ENCODE data around the gene FUT8.

Gene FUT8

DNA sequence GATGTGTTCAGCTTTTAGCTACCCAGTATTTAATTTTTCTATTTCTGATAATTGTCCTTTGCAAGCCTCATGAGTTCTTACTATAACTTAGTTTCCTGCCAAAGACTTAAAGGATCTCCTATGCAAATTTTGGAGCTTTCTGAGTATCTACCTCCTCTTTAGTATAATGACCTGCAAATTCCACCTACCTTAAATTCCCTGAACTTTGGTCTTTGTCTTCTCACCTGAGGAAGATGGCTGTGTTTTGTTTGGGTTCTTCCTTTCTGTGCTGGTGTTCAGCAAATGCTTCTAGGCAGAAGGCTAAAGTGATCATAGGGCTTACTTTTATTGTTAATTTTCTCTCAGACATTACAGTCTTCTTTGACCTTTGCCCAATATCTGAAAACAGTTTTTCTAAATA is 142.8 kb downstream of the FUT8 start:
- Histone ChIP-seq H3K9me3 (ENCODE audit: control insufficient read depth, insufficient read depth, low read depth, low read length) (no peaks in the 10 kb centered on the region), H3K27ac (ENCODE audit: low read depth, low read length) (no peak overlapping the region), H3K27me3 (ENCODE audit: control insufficient read depth, insufficient read depth, low read length) (no peaks in the 10 kb centered on the region), H3K4me3 (ENCODE audit: low read depth, low read length) (no peak overlapping the region), H3K36me3 (ENCODE audit: control insufficient read depth, insufficient read depth, low read length) (no peaks in the 10 kb centered on the region), H3K9ac (ENCODE audit: low read length) (no peak overlapping the region), H3K4me1 (ENCODE audit: control insufficient read depth, insufficient read depth, low read length) (peaks cover 16% of the 10 kb centered on the region; the same call in 1 of the 2 replicates)

DNA sequence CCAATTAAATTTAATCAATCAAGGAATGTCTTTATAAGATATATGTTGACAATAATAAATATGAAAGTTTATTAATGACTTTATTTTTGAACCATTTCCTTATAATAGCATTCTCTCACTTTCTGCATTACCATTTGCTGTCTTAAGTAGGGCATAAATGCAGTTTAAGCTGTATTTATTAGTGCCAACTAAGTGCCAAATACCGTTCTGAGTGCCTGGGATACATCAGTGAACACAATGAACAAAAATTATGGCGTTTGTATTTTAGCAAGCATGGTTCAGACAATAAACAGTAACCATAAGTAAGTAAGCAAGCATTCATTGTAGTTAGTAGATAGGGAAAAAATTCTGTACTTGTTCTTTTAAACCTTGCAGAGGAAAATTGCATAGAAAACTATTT is 145.8 kb downstream of the FUT8 start:
- H3K4me1 ChIP-seq (ENCODE audit: control insufficient read depth, insufficient read depth, low read length): peaks cover 16% of the 10 kb centered on the region; the same call in 1 of the 2 replicates
- H3K9ac ChIP-seq (ENCODE audit: low read length): no peak overlapping the region
- H3K27ac ChIP-seq (ENCODE audit: low read depth, low read length): no peak overlapping the region
- H3K27me3 ChIP-seq (ENCODE audit: control insufficient read depth, insufficient read depth, low read length): no peaks in the 10 kb centered on the region
- H3K4me3 ChIP-seq (ENCODE audit: low read depth, low read length): no peak overlapping the region
- no peaks in the 10 kb centered on the region for H3K36me3 ChIP-seq (ENCODE audit: control insufficient read depth, insufficient read depth, low read length)
- no peaks in the 10 kb centered on the region for H3K9me3 ChIP-seq (ENCODE audit: control insufficient read depth, insufficient read depth, low read depth, low read length)

DNA sequence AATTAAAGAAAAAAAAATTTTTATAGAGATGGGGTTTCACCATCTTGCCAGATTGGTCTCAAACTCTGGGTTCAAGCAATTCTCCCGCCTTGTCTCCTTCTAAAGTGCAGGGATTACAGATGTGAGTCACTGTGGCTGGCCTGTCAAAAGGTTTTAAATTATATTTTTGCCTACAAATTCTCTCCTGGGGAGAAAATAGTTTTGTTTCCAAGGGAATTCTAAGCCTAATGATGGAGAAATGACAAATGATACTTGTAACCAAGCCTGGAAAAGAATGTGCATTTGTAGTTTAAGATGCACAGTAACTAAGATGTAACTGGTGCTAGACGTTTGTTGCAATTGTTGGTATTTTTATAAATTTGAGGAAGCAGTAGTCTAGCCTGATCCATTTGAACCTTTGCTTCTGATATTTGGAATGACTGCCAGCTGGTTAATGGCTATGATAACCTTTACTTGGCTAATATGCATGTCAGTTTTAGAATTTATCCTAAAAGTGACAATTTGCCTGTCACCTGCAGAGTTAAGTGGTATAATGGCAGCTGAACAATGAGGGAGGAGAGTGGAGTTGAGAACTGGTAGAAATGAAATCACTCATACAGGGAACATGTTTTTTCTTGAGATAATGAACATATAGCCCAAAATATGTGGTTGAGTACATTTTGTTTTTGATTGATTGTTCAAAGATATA is 148.0 kb downstream of the FUT8 start:
- Histone ChIP-seq H3K27ac (ENCODE audit: low read depth, low read length) (no peak overlapping the region), H3K36me3 (ENCODE audit: control insufficient read depth, insufficient read depth, low read length) (no peaks in the 10 kb centered on the region), H3K9ac (ENCODE audit: low read length) (no peak overlapping the region), H3K4me3 (ENCODE audit: low read depth, low read length) (no peak overlapping the region), H3K4me1 (ENCODE audit: control insufficient read depth, insufficient read depth, low read length) (peaks cover 10% of the 10 kb centered on the region; the same call in 1 of the 2 replicates), H3K9me3 (ENCODE audit: control insufficient read depth, insufficient read depth, low read depth, low read length) (no peaks in the 10 kb centered on the region), H3K27me3 (ENCODE audit: control insufficient read depth, insufficient read depth, low read length) (no peaks in the 10 kb centered on the region)

DNA sequence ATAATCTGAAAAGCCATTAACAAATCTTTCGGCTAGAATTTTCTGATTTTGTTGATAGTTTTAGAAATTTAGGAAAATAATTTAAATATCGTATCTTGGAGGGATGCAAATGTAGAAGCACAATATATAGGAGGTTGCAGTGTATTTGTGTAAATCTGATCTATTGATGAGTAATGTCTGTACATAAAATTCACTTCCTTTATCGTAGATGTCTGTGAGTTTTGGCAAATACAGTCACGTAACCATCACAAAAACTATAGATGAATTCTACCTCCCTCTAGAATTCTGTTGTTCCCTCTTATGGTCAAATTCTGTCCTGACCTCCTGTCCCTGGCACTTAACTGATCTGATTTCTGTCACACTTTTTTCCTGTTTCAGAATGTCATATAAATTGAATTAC is 151.8 kb downstream of the FUT8 start:
- Histone ChIP-seq H3K9me3 (ENCODE audit: control insufficient read depth, insufficient read depth, low read depth, low read length) (no peaks in the 10 kb centered on the region), H3K9ac (ENCODE audit: low read length) (no peak overlapping the region), H3K27me3 (ENCODE audit: control insufficient read depth, insufficient read depth, low read length) (no peaks in the 10 kb centered on the region), H3K4me1 (ENCODE audit: control insufficient read depth, insufficient read depth, low read length) (peaks cover under 1% of the 10 kb centered on the region; the same call in 1 of the 2 replicates), H3K4me3 (ENCODE audit: low read depth, low read length) (no peak overlapping the region), H3K27ac (ENCODE audit: low read depth, low read length) (no peak overlapping the region), H3K36me3 (ENCODE audit: control insufficient read depth, insufficient read depth, low read length) (no peaks in the 10 kb centered on the region)

DNA sequence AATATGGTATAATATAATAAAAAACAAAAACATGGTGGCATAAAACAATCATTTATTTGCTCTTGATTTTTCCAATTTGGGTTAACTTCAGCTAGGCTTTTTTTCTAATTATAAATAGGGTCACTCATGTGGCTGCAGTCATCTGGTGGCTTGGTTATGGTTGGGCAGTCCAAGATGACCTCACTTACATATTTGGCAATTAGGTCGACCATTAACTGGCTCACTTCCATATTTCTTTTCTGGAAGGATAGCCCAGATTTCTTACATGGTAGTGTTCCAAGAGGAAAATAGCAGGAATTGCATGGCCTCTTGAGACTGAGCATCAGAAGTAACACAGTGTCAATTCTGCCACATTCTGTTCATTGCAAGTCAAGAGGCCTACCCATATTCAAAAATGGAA is 153.4 kb downstream of the FUT8 start:
- Histone ChIP-seq H3K36me3 (ENCODE audit: control insufficient read depth, insufficient read depth, low read length) (no peaks in the 10 kb centered on the region), H3K27me3 (ENCODE audit: control insufficient read depth, insufficient read depth, low read length) (no peaks in the 10 kb centered on the region), H3K27ac (ENCODE audit: low read depth, low read length) (no peak overlapping the region), H3K9me3 (ENCODE audit: control insufficient read depth, insufficient read depth, low read depth, low read length) (no peaks in the 10 kb centered on the region), H3K9ac (ENCODE audit: low read length) (no peak overlapping the region), H3K4me1 (ENCODE audit: control insufficient read depth, insufficient read depth, low read length) (no peaks in the 10 kb centered on the region), H3K4me3 (ENCODE audit: low read depth, low read length) (no peak overlapping the region)

DNA sequence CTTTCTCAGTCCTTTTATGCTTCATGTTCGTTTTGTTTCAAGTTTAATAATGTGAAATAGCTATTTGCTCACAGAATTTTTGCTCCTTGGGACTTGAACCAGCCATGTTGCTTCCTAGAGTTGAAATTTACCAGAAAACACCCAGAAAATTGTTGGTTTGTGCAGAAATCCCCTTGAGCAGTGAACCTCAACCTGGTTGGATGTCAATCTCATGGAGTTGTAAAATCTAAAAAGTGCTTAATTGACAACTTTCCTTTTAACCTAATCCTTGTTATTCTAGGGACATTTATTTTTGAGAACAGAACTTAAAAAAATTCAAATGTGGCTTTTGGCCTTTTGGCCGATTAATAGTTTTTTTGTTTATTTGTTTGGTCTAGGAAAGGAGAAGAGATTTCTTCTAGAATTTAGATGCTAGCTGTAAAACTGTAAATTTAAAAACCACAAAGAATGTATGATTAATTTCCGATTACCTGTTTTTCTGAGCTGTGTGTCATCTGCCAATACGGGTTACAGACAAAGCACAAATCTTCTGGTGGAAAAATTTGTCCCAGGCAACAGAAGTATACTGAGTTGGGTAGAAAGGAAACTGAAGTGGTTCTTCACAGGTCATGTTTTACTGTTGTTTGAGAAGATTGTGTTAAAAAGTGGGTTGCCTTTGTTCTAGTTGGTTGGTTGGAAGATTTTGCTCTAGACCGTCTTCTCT is 154.4 kb downstream of the FUT8 start:
- no peak overlapping the region for H3K4me3 ChIP-seq (ENCODE audit: low read depth, low read length)
- H3K27me3 ChIP-seq (ENCODE audit: control insufficient read depth, insufficient read depth, low read length): no peaks in the 10 kb centered on the region
- H3K9me3 ChIP-seq (ENCODE audit: control insufficient read depth, insufficient read depth, low read depth, low read length): no peaks in the 10 kb centered on the region
- H3K27ac ChIP-seq (ENCODE audit: low read depth, low read length): no peak overlapping the region
- no peak overlapping the region for H3K9ac ChIP-seq (ENCODE audit: low read length)
- H3K4me1 ChIP-seq (ENCODE audit: control insufficient read depth, insufficient read depth, low read length): no peaks in the 10 kb centered on the region
- no peaks in the 10 kb centered on the region for H3K36me3 ChIP-seq (ENCODE audit: control insufficient read depth, insufficient read depth, low read length)

DNA sequence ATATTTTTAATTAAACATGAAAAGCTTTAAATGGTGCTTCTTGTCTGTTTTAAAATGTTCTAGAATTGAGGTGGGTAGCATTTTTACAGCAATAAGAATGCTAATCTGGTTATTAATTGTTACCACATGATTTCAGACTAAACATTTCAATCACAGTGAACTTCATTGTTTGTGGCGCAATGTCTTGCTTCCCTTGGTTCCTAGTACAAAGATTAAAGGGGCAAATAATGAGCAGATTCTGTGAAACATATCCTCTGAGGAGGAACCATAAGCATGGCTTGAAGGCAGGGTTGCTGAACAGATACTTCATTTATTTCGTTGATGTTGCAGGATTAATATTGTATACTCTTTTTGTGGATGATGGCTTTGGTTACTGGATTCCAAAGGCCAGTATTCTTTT is 162.1 kb downstream of the FUT8 start:
- Histone ChIP-seq H3K4me1 (ENCODE audit: control insufficient read depth, insufficient read depth, low read length) (no peaks in the 10 kb centered on the region), H3K4me3 (ENCODE audit: low read depth, low read length) (no peak overlapping the region), H3K9me3 (ENCODE audit: control insufficient read depth, insufficient read depth, low read depth, low read length) (no peaks in the 10 kb centered on the region), H3K27ac (ENCODE audit: low read depth, low read length) (no peak overlapping the region), H3K27me3 (ENCODE audit: control insufficient read depth, insufficient read depth, low read length) (no peaks in the 10 kb centered on the region), H3K9ac (ENCODE audit: low read length) (no peak overlapping the region), H3K36me3 (ENCODE audit: control insufficient read depth, insufficient read depth, low read length) (no peaks in the 10 kb centered on the region)

DNA sequence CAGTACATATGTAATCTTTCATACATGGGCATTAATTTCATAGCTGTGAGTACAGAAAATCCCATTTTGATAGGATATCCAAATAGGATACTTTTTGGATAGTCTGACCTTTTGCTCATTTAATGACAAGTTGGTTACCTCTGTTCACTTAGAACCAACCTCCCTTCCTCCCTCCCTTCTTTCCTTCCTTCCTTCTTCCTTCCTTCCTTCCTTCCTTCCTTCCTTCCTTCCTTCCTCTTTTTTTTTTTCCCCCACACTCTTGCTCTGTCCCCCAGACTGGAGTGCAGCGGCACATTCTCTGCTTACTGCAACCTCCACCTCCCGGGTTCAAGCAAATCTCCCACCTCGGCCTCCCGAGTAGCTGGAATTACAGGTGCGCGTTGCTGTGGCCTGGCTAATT is 162.9 kb downstream of the FUT8 start:
- Histone ChIP-seq H3K9me3 (ENCODE audit: control insufficient read depth, insufficient read depth, low read depth, low read length) (no peaks in the 10 kb centered on the region), H3K4me1 (ENCODE audit: control insufficient read depth, insufficient read depth, low read length) (no peaks in the 10 kb centered on the region), H3K9ac (ENCODE audit: low read length) (no peak overlapping the region), H3K27me3 (ENCODE audit: control insufficient read depth, insufficient read depth, low read length) (no peaks in the 10 kb centered on the region), H3K4me3 (ENCODE audit: low read depth, low read length) (no peak overlapping the region), H3K36me3 (ENCODE audit: control insufficient read depth, insufficient read depth, low read length) (no peaks in the 10 kb centered on the region), H3K27ac (ENCODE audit: low read depth, low read length) (no peak overlapping the region)

DNA sequence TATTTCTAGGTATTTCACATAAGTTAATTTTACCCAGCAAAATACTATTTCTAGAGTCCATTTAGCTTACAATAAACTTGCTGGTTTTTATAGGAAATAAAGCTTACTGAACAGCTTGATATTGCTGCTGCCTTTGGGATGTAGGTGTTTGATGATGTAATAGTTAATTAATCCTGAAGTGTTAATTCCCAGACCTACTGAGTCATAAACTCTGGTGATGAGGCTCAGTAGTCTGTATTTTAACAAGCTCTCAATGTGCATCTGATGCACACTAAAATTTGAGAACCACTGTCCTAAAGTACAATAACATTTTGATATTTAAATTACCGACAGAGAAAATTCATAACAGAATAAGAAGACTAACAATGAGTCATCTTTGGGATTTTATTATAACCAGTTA is 168.4 kb downstream of the FUT8 start:
- Histone ChIP-seq H3K4me3 (ENCODE audit: low read depth, low read length) (no peak overlapping the region), H3K27me3 (ENCODE audit: control insufficient read depth, insufficient read depth, low read length) (no peaks in the 10 kb centered on the region), H3K4me1 (ENCODE audit: control insufficient read depth, insufficient read depth, low read length) (no peaks in the 10 kb centered on the region), H3K9me3 (ENCODE audit: control insufficient read depth, insufficient read depth, low read depth, low read length) (no peaks in the 10 kb centered on the region), H3K27ac (ENCODE audit: low read depth, low read length) (no peak overlapping the region), H3K36me3 (ENCODE audit: control insufficient read depth, insufficient read depth, low read length) (no peaks in the 10 kb centered on the region), H3K9ac (ENCODE audit: low read length) (no peak overlapping the region)

DNA sequence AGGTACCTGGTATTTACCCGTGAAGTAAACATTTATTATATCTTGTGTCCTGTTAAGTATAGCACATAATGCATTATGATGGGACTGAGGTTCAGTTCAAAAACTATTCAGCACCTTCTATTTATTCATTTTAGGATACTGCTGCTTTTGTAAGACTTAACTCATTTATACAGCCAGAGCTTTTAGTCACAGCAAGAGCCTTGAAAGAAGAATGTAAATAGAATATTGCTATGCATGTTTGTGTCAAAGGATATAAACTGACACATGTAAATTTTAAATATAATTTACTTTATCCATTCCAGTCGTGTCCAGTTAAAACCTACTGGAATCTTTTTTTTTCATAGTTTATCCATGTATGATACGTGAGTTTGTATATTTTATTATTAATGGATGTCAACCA is 168.8 kb downstream of the FUT8 start:
- no peaks in the 10 kb centered on the region for H3K9me3 ChIP-seq (ENCODE audit: control insufficient read depth, insufficient read depth, low read depth, low read length)
- H3K4me3 ChIP-seq (ENCODE audit: low read depth, low read length): no peak overlapping the region
- H3K27me3 ChIP-seq (ENCODE audit: control insufficient read depth, insufficient read depth, low read length): no peaks in the 10 kb centered on the region
- no peak overlapping the region for H3K27ac ChIP-seq (ENCODE audit: low read depth, low read length)
- H3K36me3 ChIP-seq (ENCODE audit: control insufficient read depth, insufficient read depth, low read length): no peaks in the 10 kb centered on the region
- H3K9ac ChIP-seq (ENCODE audit: low read length): no peak overlapping the region
- H3K4me1 ChIP-seq (ENCODE audit: control insufficient read depth, insufficient read depth, low read length): no peaks in the 10 kb centered on the region

DNA sequence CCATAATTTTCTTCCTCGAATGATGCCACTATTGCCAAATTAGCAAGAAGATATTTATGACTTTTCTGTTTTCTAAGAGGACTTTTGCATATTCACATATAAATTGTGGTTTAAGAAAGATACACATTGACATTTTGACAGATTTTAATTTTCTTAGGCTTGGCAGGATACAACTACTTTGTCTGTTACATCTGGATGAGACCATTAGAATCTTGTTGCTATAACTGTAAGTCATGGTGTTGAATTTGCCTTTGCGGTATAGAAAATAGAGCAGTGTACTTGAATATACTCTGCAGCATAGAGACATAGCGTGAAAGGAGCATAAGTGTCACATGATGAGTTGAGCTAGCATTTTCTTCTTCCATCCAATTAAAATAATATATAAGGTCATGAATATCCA is 169.3 kb downstream of the FUT8 start:
- H3K9ac ChIP-seq (ENCODE audit: low read length): no peak overlapping the region

More for the DNA sequence above, 169.3 kb downstream of the FUT8 start:
- Histone ChIP-seq H3K27me3 (ENCODE audit: control insufficient read depth, insufficient read depth, low read length) (no peaks in the 10 kb centered on the region), H3K9me3 (ENCODE audit: control insufficient read depth, insufficient read depth, low read depth, low read length) (no peaks in the 10 kb centered on the region), H3K4me3 (ENCODE audit: low read depth, low read length) (no peak overlapping the region), H3K36me3 (ENCODE audit: control insufficient read depth, insufficient read depth, low read length) (no peaks in the 10 kb centered on the region), H3K4me1 (ENCODE audit: control insufficient read depth, insufficient read depth, low read length) (no peaks in the 10 kb centered on the region), H3K27ac (ENCODE audit: low read depth, low read length) (no peak overlapping the region)

All from HUES6 (cell line).